ENCODE measurements around the gene SLC6A9.

SLC6A9 gene

GRCh38 chr1:44008259-44008658, 23.0 kb downstream of the SLC6A9 start:
- no peak for DNase-seq (ENCODE audit: low read depth in 2 of 3, low spot score in 1 of 3)

GRCh38 chr1:44002606-44003157, 28.6 kb downstream of the SLC6A9 start:
- DNase-seq (ENCODE audit: low read depth in 2 of 3, low spot score in 1 of 3), result no peak

GRCh38 chr1:44002165-44002564, 29.1 kb downstream of the SLC6A9 start:
- DNase-seq (ENCODE audit: low read depth in 2 of 3, low spot score in 1 of 3), result no peak

GRCh38 chr1:44000122-44000665, 31.1 kb downstream of the SLC6A9 start:
- no peak for DNase-seq (ENCODE audit: low read depth in 2 of 3, low spot score in 1 of 3)

GRCh38 chr1:43999455-43999854, 31.8 kb downstream of the SLC6A9 start:
- no peak for DNase-seq (ENCODE audit: low read depth in 2 of 3, low spot score in 1 of 3)

GRCh38 chr1:43998000-43998378, 33.3 kb downstream of the SLC6A9 start:
- no peak for DNase-seq (ENCODE audit: low read depth in 2 of 3, low spot score in 1 of 3)

- DNase-seq (ENCODE audit: low read depth in 2 of 3, low spot score in 1 of 3), result no peak
Measured at GRCh38 chr1:43997295-43997999, 33.8 kb downstream of the SLC6A9 start.

- no peak for DNase-seq (ENCODE audit: low read depth in 2 of 3, low spot score in 1 of 3)
Measured at GRCh38 chr1:43996733-43997115, 34.5 kb downstream of the SLC6A9 start.

- no peak for DNase-seq (ENCODE audit: low read depth in 2 of 3, low spot score in 1 of 3)
Measured at GRCh38 chr1:43995984-43996732, 35.1 kb downstream of the SLC6A9 start.

GRCh38 chr1:43994794-43995790, 36.2 kb downstream of the SLC6A9 start:
- no peak for DNase-seq (ENCODE audit: low read depth in 2 of 3, low spot score in 1 of 3)

GRCh38 chr1:43994071-43994470, 37.2 kb downstream of the SLC6A9 start:
- DNase-seq (ENCODE audit: low read depth in 2 of 3, low spot score in 1 of 3), result no peak

- no peak for DNase-seq (ENCODE audit: low read depth in 2 of 3, low spot score in 1 of 3)
Measured at GRCh38 chr1:43993206-43993914, 37.9 kb downstream of the SLC6A9 start.

- no peak for DNase-seq (ENCODE audit: low read depth in 2 of 3, low spot score in 1 of 3)
Measured at GRCh38 chr1:43992232-43992995, 38.8 kb downstream of the SLC6A9 start.

GRCh38 chr1:43991476-43992231, 39.6 kb downstream of the SLC6A9 start, which contains the start of gene CCDC24:
TSS of gene CCDC24 (plus strand) at chr1:43991599. CDS start at chr1:43991879, 280 bp downstream.
- peak; percentile 46 to 70 (median 58) for DNase-seq (ENCODE audit: low read depth in 2 of 3, low spot score in 1 of 3)

- no peak for DNase-seq (ENCODE audit: low read depth in 2 of 3, low spot score in 1 of 3)
Measured at GRCh38 chr1:43991200-43991475, 40.1 kb downstream of the SLC6A9 start.

GRCh38 chr1:43990271-43991199, 40.7 kb downstream of the SLC6A9 start:
- no peak for DNase-seq (ENCODE audit: low read depth in 2 of 3, low spot score in 1 of 3)

GRCh38 chr1:43987159-43987902, 43.9 kb downstream of the SLC6A9 start:
- DNase-seq (ENCODE audit: low read depth in 2 of 3, low spot score in 1 of 3), result no peak

All from stimulated activated CD4-positive, alpha-beta T cell treated with anti-CD3 and anti-CD28 coated beads, Interleukin-12 subunit alpha, Interleukin-12 subunit beta, amount 100 ng/mL, for 48 hours (primary cell).